Measurements from ENCODE around the gene TRANK1. TPM values are rescaled to one million over a fixed set of nuclear protein-coding genes. Genes with fewer than 3 reads are reported as not detected.
A peak's percentile ranks its signal among the peaks of the same experiment; 100 is the strongest.
"Not testable (repeated sequence)": the region's sequence is repeated elsewhere in the genome, so short reads cannot be mapped to it uniquely, and the experiment has no call there.

TRANK1 gene
- total RNA-seq, 1 donor from 2014 or later, result 4.3 TPM

GRCh38 chr3:36891701-36892160, 53.1 kb downstream of the TRANK1 start:
- ATAC-seq, result peak; percentile 32

GRCh38 chr3:36891097-36891496, 53.8 kb downstream of the TRANK1 start:
- not testable (repeated sequence) for ATAC-seq

- ATAC-seq, result no peak
Measured at GRCh38 chr3:36890261-36890660, 54.6 kb downstream of the TRANK1 start.

- no peak for ATAC-seq
Measured at GRCh38 chr3:36881735-36882134, 63.1 kb downstream of the TRANK1 start.

GRCh38 chr3:36879842-36880241, 65.0 kb downstream of the TRANK1 start:
- not testable (repeated sequence) for ATAC-seq

GRCh38 chr3:36877930-36878685, 66.7 kb downstream of the TRANK1 start:
- ATAC-seq, result no peak

- ATAC-seq, result peak; percentile 22
Measured at GRCh38 chr3:36876181-36876936, 68.5 kb downstream of the TRANK1 start.

- ATAC-seq, result no peak
Measured at GRCh38 chr3:36875397-36875796, 69.5 kb downstream of the TRANK1 start.

GRCh38 chr3:36874424-36874823, 70.4 kb downstream of the TRANK1 start:
- ATAC-seq, result no peak

- no peak for ATAC-seq
Measured at GRCh38 chr3:36871379-36872126, 73.3 kb downstream of the TRANK1 start.

- peak; percentile 45 for ATAC-seq
Measured at GRCh38 chr3:36868614-36869436, 76.0 kb downstream of the TRANK1 start.

GRCh38 chr3:36867810-36868209, 77.0 kb downstream of the TRANK1 start:
- ATAC-seq, result no peak

- ATAC-seq, result no peak
Measured at GRCh38 chr3:36866368-36866767, 78.5 kb downstream of the TRANK1 start.

- no peak for ATAC-seq
Measured at GRCh38 chr3:36864180-36865053, 80.4 kb downstream of the TRANK1 start.

GRCh38 chr3:36862076-36862755, 82.6 kb downstream of the TRANK1 start:
- no peak for ATAC-seq

- no peak for ATAC-seq
Measured at GRCh38 chr3:36859494-36859893, 85.4 kb downstream of the TRANK1 start.

GRCh38 chr3:36852071-36852470, 92.8 kb downstream of the TRANK1 start:
- ATAC-seq, result no peak

- ATAC-seq, result no peak
Measured at GRCh38 chr3:36850743-36851142, 94.1 kb downstream of the TRANK1 start.

- no peak for ATAC-seq
Measured at GRCh38 chr3:36846406-36846805, 98.4 kb downstream of the TRANK1 start.

Data from esophagus mucosa (tissue), 1 donor.